HEK293 (cell line): ENCODE measurements around the gene MICU2.

Source experiments
- CTCF ChIP-seq: fragments of 450-650 bp; formaldehyde crosslinking; IDR thresholded peaks from 2 replicates; pipeline ENCODE4 v1.5.1; 2016; ENCODE audit warnings: missing biosample characterization, missing genetic modification characterization
- KLF1 ChIP-seq: fragments of 450-650 bp; formaldehyde crosslinking; IDR thresholded peaks from 2 replicates; pipeline ENCODE4 v1.5.1; 2016; ENCODE audit warnings: missing biosample characterization, missing genetic modification characterization
- PATZ1 ChIP-seq: fragments of 450-650 bp; formaldehyde crosslinking; IDR thresholded peaks from 2 replicates; pipeline ENCODE4 v1.5.1; 2016; ENCODE audit warnings: missing biosample characterization, missing genetic modification characterization
- REST ChIP-seq: fragments of 450-650 bp; formaldehyde crosslinking; IDR thresholded peaks from 2 replicates; pipeline ENCODE4 v1.5.1; 2016; ENCODE audit warnings: missing biosample characterization, missing genetic modification characterization
- TRIM28 ChIP-seq: IDR thresholded peaks from 2 replicates; pipeline ENCODE4 v1.6.1; 2011; ENCODE audit warnings: low read length, control low read depth, borderline replicate concordance
- YY1 ChIP-seq: fragments of 450-650 bp; formaldehyde crosslinking; IDR thresholded peaks from 2 replicates; pipeline ENCODE4 v1.5.1; 2018; ENCODE audit warnings: missing biosample characterization, missing genetic modification characterization
- ZFP3 ChIP-seq: fragments of 450-650 bp; formaldehyde crosslinking; IDR thresholded peaks from 2 replicates; pipeline ENCODE4 v1.5.1; 2016; ENCODE audit warnings: low read depth, missing biosample characterization, missing genetic modification characterization
- ZFP37 ChIP-seq: fragments of 450-650 bp; formaldehyde crosslinking; IDR thresholded peaks from 2 replicates; pipeline ENCODE4 v1.5.1; 2016; ENCODE audit warnings: missing biosample characterization, missing genetic modification characterization
- ZNF121 ChIP-seq: fragments of 450-650 bp; formaldehyde crosslinking; IDR thresholded peaks from 2 replicates; pipeline ENCODE4 v1.5.1; 2016; ENCODE audit warnings: missing biosample characterization, missing genetic modification characterization
- ZNF311 ChIP-seq: fragments of 450-650 bp; formaldehyde crosslinking; IDR thresholded peaks from 2 replicates; pipeline ENCODE4 v1.5.1; 2017; ENCODE audit warnings: missing biosample characterization, missing genetic modification characterization, borderline replicate concordance
- ZNF423 ChIP-seq: fragments of 450-650 bp; formaldehyde crosslinking; IDR thresholded peaks from 2 replicates; pipeline ENCODE4 v1.5.1; 2016; ENCODE audit warnings: missing biosample characterization, missing genetic modification characterization
- ZSCAN5A ChIP-seq: fragments of 450-650 bp; formaldehyde crosslinking; IDR thresholded peaks from 2 replicates; pipeline ENCODE4 v1.5.1; 2016; ENCODE audit warnings: missing biosample characterization, missing genetic modification characterization

- TF ChIP-seq TRIM28, result no peak
- TF ChIP-seq ZNF311 (tag by site-specific recombination), result no peak
- no peak for TF ChIP-seq CTCF (tag by site-specific recombination)
- TF ChIP-seq ZSCAN5A (tag by site-specific recombination), result no peak
- no peak for TF ChIP-seq ZNF423 (tag by site-specific recombination)
- TF ChIP-seq ZNF121 (tag by site-specific recombination), result no peak
- no peak for TF ChIP-seq REST (tag by site-specific recombination)
- TF ChIP-seq KLF1 (tag by site-specific recombination), result no peak
- no peak for TF ChIP-seq PATZ1 (tag by site-specific recombination)
- no peak for TF ChIP-seq YY1 (tag by site-specific recombination)
- TF ChIP-seq ZFP37 (tag by site-specific recombination), result no peak
- no peak for TF ChIP-seq ZFP3 (tag by site-specific recombination)
Observed at GRCh38 chr13:21463424-21463823, 140.5 kb downstream of the MICU2 start.
